Glomerular visceral epithelial cell (primary cell): ENCODE measurements around the gene SLCO2B1.
"Not testable (repeated sequence)": the region's sequence is repeated elsewhere in the genome, so short reads cannot be mapped to it uniquely, and the experiment has no call there.

Source experiments
- DNase-seq: peaks from one replicate; pipeline ENCODE4 v3.0.0-alpha.2; 2016; ENCODE audit errors: extremely low spot score

The SLCO2B1 gene, protein sequence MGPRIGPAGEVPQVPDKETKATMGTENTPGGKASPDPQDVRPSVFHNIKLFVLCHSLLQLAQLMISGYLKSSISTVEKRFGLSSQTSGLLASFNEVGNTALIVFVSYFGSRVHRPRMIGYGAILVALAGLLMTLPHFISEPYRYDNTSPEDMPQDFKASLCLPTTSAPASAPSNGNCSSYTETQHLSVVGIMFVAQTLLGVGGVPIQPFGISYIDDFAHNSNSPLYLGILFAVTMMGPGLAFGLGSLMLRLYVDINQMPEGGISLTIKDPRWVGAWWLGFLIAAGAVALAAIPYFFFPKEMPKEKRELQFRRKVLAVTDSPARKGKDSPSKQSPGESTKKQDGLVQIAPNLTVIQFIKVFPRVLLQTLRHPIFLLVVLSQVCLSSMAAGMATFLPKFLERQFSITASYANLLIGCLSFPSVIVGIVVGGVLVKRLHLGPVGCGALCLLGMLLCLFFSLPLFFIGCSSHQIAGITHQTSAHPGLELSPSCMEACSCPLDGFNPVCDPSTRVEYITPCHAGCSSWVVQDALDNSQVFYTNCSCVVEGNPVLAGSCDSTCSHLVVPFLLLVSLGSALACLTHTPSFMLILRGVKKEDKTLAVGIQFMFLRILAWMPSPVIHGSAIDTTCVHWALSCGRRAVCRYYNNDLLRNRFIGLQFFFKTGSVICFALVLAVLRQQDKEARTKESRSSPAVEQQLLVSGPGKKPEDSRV

DNA sequence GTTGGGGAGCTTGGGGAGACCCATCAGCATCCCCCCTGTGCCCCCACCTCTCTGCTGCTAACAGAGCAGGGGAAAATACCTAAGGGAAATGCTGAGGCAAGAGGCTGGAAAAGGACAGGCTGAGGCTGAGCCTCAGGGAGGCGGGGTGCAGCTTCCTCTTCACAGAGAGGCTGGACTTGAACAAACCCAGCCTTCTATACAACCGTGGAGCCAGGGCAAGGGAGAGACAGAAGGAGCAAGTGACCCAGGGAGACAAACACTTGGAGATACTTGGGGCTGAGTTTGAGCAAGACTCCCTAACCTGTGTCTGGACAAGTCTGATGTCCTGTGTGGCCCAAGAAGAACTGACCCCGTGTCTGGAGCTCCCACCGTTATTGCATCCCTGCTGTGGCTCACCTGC lies at the start of gene SLCO2B1:
TSS of gene SLCO2B1 (plus strand) at position 229 of the 400 bp plus-strand sequence. CDS start 275 bp downstream, outside the sequence.
- no peak for DNase-seq

DNA sequence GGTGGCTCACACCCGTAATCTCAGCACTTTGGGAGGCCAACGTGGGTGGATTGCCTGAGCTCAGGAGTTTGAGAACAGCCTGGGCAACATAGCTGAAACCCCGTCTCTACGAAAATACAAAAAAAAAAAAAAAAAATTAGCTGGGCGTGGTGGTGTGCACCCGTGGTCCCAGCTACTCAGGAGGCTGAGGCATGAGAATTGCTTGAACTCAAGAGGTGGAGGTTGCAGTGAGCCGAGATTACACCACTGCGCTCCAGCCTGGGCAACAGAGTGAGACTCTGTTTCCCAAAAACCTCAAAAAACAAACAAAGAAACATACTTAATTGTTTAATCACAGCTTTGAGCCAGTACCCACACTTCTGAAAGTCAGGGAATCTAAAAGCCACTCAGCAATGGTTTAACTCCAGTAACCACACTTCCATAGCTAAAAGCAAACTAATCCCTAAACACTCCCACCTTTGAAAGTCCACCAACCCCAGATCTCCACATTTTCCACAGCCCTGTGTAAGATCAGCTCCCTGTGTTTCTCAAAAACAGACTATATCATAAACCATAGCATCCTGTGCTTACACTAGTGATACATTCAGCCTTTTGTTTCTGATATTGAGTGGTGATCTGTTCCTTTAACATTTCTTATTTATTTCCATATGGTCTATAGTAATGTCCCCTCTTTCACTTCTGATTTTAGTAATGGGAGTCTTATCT lies 49.3 kb upstream of the SLCO2B1 start:
- no peak for DNase-seq

GRCh38 chr11:75103380-75104026 lies 47.4 kb upstream of the SLCO2B1 start:
- DNase-seq = peak; percentile 23

DNA sequence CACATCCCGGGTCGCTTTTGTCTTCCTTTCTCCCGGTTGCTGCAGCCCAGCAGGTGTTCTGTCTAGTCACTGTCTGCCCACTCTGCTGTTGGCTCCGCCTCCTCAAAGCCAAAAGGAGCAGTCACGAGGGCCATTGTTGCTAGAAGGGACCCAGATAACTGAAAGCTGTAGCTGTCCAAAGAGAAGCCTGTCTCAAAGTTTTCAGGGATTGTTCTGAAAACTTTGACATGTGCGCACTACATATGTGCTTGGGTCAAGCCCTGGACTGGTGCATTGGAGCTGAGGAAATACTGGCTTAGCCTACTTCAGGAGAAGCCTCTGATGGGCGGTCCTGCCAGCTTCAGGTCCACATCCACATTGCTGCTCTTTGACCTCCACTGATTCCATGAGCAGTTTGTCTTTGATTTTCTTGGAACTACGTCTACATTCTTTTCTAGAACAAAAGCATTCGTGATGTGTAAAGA lies 45.4 kb upstream of the SLCO2B1 start:
- DNase-seq = peak; percentile 7

DNA sequence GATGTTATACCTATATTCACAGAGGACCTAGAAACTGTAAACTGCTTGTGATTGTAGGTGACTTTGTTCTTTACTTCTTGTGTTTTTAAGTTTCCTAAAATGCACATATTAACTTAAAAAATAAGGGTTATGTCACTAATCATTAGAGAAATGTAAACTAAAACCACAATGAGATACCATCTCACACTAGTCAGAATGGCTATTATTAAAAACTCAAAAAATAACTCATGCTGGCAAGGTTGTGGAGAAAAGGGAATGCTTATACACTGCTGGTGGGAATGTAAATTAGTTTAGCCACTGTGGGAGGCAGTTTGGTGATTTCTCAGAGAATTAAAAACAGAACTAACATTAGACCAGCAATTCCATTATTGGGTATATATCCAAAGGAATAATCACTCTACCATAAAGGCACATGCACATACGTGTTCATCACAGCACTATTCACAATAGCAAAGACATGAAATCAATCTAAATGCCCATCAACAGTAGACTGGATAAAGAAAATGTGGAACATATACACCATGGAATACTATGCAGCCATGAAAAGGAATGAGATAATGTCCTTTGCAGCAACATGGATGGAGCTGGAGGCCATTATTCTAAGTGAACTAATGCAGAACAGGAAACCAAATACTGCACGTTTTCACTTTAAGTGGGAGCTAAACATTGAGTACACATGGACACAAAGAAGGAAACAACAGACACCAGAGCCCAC lies 44.8 kb upstream of the SLCO2B1 start:
- DNase-seq = not testable (repeated sequence)

GRCh38 chr11:75107187-75107586 lies 43.7 kb upstream of the SLCO2B1 start:
- peak; percentile 21 for DNase-seq

GRCh38 chr11:75112200-75112599 lies 38.7 kb upstream of the SLCO2B1 start:
- no peak for DNase-seq

DNA sequence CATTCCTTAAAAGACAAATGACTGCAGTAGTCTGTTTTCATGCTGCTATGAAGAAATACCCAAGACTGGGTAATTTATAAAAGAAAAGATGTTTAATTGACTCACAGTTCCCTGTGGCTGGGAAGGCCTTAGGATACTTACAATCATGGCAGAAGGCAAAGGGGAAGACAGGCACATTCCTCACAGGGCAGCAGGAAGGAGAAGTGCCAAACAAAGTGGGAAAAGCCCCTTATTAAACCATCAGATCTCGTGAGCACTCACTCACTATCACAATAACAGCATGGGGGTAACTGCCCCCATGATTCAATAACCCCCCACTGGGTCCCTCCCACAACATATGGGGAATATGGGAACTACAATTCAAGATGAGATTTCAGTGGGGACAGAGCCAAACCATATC lies 37.9 kb upstream of the SLCO2B1 start:
- DNase-seq = no peak

DNA sequence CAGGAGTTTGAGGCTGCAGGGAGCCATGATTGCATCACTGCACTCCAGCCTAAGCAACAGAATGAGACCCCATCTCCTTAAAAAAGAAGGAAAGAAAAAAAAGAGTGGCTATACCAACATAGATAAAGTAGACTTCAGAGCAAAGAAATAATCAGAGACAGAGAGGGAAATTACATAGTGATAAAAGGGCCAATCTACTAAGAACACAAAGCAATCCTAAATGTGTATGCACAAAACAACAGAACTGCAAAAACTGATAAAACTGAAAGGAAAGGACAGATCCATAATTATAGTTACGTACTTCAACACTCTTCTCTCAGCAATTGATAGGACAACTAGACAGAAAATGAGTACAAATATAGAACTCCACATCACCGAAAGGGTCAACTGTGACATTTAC lies 36.4 kb upstream of the SLCO2B1 start:
- no peak for DNase-seq

GRCh38 chr11:75118577-75118976 lies 32.3 kb upstream of the SLCO2B1 start:
- no peak for DNase-seq

DNA sequence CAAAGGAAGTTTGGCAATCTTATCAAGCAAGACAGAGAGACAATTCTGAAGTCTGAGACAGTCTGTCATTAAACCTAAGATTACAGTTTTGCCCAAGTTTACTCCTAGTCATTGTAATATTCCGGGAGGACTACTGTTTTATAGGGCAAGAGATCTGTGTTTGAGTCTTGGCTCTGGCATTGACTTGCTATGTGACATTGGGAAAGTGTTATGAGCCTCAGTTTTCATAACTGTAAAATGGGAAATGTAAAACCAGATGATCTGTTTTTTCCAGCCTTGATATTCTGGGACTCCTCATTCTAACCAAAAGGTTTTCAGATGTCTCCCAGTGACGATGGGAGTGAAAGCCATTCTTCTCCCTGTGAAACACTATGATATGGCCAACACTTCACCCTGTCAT lies 24.3 kb upstream of the SLCO2B1 start:
- no peak for DNase-seq

GRCh38 chr11:75132080-75132479 lies 18.8 kb upstream of the SLCO2B1 start:
- no peak for DNase-seq

- no peak for DNase-seq
Observed at GRCh38 chr11:75133976-75134375, 16.9 kb upstream of the SLCO2B1 start.

DNA sequence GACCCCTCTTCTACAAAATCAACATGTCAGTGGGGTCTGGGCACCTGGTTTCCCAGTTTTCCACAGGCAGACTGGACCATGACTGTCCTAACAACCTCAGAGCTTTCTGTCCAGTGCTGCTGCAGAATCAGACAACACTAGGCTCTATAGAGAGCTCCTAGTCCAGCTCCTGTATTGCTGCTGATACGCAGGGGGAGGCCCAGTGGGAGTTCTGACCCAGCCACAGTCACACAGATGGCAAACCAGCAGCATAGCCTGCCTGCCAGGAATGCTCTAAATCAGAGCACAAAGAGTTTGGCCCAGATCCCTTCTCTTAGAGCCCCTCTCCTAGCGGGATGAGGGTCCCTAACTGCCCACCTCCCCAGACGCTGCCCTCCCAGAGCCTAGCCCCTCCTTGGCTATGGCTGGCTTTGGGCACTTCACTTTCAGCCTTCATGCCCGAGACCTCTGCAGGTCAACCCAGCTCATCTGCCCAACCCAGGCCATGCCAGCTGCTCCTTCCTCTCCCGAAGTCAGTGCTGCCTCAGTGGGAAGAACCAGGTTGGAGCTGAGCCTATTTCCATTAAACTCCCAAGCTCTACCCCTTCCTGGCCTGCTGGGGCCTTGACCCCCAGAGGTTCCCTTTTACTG lies 15.8 kb upstream of the SLCO2B1 start:
- no peak for DNase-seq

- no peak for DNase-seq
Observed at GRCh38 chr11:75135651-75136050, 15.3 kb upstream of the SLCO2B1 start.

DNA sequence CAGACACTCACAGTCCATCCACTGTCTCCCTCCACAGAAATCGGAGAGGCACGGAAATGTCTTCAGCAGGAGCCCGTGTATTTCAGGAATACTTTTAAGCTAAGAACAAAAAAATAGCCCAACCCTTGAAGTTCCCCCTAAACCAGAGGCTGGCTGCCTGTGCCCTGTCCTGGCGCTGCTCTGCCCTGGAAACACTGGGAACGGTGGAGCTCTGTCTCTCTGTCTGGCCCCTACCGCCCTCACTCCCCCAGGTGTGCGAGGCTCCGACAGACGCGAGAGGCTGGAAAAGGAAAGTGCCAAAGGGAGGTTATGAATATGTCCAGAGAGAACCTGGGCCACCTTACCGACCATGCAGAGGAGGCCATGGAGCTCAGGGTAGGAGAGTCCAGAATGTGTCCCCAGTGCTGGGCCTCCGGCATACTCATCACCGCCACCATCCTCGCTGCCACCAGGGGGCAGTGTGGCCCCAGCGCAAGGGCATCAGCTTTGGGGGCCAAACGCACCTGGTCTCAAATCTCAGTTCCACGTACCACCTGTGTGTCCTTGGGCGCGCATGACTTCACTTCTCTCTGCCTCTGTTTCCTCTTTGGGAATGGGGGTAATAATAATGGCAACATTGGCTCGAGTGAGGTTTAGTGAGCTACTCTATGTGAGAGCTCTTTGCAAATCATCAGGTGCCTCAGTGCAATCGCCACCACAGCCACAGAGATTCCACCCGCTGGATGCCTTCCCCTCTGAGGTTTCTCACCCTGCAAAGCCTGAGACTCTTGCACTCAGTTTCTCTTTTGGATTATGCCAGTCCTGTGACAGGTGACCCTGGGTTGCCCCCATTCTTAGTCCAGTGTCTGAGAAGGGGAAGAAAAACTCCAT lies 10.4 kb upstream of the SLCO2B1 start:
- DNase-seq = peak; percentile 22

GRCh38 chr11:75141166-75141565 lies 9.7 kb upstream of the SLCO2B1 start:
- DNase-seq = no peak

DNA sequence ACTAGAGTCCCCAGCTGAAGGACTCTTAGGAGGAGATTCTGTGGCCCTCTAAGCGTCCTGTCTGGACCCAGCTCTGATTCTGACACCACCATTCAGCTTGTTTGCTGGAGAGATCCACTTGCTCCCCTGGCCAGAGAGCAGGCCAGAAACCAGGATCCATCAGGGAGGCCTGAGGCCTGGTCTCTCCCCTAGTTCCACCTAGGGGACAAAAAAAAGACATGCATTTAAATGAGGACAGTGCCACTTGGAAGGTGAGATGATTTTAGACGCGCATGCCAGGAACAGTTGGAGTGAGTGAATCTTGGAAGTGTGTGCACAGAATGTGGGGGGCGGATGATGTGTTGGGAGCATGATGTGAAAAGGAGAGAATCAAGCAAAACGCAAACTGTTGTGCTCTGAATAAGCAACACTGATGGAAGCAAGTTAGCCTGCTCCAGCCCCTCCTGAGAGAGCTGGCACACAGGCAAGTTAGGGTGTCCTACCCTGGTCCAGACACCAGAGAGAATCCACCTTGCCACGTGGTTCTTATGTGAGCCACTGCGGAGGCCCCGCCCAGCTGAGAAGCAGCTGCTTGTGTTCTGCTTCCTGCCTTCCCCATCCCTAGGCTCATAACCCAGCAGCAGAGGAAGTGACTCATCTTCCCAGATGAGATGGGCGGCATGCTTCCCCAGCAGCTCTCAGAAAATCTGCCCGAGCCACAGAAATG lies 8.0 kb upstream of the SLCO2B1 start:
- peak; percentile 90 for DNase-seq

DNA sequence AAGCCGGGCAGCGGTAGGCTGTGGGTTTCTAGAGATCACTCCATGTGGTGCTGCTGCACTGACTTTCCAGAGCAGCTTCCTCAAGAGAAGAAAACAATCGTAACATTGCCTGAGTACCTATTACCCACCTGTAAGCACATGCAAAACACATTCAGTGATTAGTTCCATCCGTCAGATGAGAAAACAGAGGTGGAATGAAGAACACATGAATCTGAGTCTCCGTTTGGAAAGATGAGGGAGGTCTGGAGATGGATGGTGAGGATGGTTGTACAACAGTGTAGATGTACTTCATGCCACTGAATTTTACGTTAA lies 7.5 kb upstream of the SLCO2B1 start:
- DNase-seq = no peak

GRCh38 chr11:75144716-75145014 lies 6.2 kb upstream of the SLCO2B1 start:
- DNase-seq = no peak
